SW 1271 (cell line): ENCODE measurements around the gene CDH4.
"Not testable (repeated sequence)": the region's sequence is repeated elsewhere in the genome, so short reads cannot be mapped to it uniquely, and the experiment has no call there.

Source experiments
- DNase-seq, 2 experiments: peaks; one replicate each; lab custom pipeline; 2025; lab: John Stamatoyannopoulos, UW

Gene CDH4

DNA sequence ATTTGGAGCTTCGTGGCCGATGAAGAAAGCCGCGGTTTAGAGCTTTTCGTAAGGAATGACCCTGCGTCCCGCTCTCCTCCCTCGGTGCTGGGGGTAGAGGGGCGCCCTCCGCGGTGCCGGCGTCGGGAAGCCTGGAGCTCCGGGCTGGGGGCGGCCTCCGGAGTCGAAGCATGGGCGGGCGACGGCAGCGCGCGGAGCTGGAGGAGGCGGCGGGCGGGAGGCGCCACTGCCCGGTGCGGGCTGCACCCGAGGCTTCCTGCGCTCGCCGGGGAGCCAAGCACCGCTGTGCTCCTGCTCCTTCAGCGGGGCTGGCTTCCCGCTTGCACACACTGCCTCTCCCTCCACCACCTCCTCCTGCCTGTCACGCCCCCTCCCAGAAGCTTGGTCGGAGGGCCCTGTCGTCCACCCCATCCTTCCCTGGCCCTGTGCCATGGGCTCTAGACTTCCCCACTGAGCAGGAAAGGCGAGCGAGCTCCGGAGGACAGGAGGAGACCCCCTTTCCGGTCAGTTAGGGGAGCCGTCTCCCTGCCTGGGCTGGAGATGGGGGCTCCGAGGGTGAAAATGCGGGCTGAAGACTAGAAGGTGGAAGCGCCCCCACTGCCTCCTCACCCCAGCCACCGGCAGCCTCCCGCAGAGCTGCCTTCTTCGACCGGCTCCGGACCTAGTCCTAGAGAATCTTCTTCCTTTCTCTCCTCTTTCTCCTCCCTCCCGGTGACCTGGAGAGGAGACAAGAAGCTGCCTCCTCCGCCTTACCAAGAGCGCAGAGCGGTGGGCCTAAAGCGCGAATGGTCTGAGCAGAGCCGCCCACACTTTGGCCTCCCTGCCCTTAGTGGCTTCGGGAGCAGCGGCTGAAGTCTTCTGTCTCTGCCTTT, 1.8 kb downstream of the CDH4 start:
- no peak for DNase-seq

DNA sequence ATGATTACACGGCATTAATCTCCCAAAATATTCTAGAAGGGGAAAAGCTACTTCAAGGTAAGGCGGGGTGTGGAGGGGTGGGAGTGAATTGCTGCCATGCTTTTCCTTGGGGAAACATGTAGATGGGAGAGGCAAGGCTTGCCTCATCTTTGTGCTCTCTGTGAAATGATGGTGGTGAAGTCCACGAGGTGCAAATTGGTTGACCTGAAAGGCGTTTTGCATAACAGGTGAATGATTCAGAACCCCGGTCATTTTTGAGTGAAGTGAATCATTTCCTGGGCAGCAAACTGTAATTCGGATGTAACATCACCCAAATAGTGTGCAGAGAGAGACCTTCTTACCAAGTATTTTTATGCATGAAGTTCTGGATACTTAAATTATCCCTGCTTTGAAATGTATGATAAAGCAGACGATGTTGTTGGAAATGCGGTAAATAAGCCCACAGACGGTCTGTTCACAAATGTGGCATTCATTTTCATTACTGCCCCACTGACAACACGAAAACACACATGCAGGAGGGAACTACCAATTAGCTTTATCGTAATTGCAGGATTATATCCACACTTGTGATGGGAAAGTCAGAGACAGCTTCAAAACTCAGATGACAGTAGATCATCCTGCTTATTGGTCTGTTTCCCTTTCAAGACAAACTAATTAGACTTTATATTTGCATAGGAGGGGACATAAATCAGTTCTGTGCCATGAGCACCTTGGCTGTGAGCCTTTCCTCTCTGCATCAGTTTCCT, 3.0 kb downstream of the CDH4 start:
- DNase-seq = peak; percentile 63 to 67

GRCh38 chr20:61256365-61256764, 4.3 kb downstream of the CDH4 start:
- no peak for DNase-seq

DNA sequence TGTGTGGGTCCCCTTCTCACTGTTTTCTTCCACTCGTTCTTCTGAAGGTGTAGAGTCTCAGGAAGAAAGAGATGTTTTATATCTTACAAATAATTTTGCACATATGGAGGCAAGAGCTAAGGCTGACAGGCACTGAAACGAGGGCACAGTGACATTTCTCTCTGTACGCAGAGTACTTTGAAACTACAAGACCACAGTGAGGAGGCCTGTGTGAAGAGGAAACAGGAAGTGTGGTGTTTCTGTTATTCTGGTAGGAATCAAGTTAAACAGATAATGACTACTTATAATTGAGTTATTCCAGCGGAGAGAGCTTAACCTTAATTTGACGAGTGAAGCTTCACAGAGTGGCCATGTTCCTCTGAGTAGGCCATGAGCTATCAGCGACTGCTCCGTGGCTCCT, 4.8 kb downstream of the CDH4 start:
- no peak for DNase-seq

DNA sequence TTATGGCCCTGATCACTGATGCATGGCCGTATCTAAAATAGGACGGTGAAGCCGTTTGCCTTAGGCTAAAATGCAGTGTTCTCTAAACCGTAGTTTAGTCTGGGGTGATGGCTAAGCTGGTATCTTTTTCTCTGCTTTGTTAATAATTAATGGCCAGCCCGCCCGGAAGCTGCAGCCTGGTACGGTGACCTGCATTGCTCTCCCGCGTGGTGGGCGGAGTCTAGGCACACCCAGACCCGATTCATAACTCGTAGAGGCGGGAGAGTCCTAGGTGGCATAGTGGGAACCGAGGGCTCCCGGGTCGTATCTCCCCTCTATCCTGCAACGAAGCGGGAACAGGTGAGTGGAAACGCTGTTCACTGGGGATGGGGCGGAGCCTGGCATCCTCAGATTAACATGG, 5.5 kb downstream of the CDH4 start:
- no peak for DNase-seq

- DNase-seq = no peak
Observed at GRCh38 chr20:61259741-61260140, 7.7 kb downstream of the CDH4 start.

GRCh38 chr20:61260905-61261304, 8.8 kb downstream of the CDH4 start:
- no peak for DNase-seq

DNA sequence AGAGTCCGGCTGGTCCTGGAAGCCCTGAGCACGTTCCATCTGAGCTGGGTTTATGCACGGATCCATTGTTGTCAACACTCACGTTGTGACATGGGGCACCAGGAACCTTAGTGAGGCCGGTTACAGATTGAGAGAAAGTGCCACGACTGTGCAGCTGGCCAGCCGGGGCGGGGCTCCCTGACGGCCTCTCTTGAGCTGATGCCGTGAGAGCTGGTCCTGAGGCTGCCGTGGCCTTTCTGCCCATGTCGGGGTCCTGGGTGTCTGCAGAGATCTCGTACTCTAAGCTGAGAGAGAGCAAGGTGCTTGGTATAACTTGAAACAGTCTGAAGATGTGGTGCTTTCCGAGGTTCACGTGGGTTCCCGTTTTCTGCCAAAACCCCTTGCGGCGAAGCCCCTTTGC, 10.0 kb downstream of the CDH4 start:
- no peak for DNase-seq

DNA sequence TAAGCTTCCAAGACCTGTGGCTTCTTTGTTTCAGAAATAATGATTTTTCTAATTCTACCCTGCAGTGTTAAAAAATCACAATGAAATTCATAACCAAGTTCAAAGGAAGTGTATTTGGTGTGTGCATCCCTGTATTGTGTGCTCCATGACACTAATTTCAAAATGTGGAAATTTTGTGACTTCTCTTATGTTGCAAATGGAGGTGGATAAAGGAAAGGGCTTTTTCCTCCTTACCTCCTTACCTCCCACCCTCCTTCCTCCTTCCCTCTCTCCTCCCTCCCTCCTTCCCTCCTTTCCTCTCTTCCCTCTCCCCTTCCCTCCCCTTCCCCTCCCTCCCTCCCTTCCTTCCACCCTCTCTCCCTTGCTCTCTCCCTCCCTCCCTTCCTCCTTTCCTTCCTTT, 10.5 kb downstream of the CDH4 start:
- no peak for DNase-seq

GRCh38 chr20:61263084-61263695, 11.1 kb downstream of the CDH4 start:
- peak in 1 of 2 experiments; percentile 15 for DNase-seq

DNA sequence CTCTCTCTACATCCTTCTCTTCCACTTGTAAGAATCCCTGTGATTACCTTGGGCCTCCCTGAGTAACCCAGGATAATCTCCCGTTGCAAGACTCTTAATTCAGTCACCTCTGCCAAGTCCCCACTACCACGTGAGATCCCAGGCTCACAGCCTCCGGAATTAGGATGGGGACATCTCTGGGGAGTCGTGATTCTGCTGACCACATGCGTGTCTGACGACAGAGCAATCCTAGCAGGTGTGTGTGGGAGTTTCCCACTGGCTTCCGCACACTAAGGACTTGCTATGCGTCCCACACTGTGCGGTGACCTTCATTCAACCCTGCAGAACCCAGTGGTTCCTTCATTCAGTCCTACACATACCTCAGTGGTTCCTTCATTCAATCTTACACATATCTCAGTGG, 11.9 kb downstream of the CDH4 start:
- DNase-seq = no peak

GRCh38 chr20:61267241-61267640, 15.2 kb downstream of the CDH4 start:
- DNase-seq = no peak

DNA sequence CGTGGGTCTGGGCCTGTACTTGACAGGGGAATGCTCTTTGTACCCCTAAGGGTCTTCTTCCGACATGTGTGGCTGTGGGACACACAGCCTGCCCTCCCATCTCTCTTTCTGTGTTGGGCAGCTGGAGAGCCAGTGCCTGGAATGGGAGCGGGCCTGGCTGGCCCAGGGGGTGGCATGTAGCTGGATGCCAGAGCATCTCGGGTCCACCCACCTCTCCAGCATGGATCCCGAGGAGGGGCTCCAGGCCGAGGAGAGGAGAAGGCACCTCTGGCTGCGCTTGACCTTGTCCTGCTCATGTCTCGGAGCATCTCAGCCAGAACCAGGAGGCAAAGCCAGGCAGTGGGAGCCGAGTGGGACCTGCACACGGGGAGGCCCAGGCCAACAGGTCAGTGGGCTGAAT, 16.0 kb downstream of the CDH4 start:
- no peak for DNase-seq

- no peak for DNase-seq
Observed at GRCh38 chr20:61271312-61272231, 19.5 kb downstream of the CDH4 start.

GRCh38 chr20:61273024-61273423, 21.0 kb downstream of the CDH4 start:
- DNase-seq = not testable (repeated sequence)

- DNase-seq = not testable (repeated sequence)
Observed at GRCh38 chr20:61273666-61274065, 21.6 kb downstream of the CDH4 start.

- DNase-seq = no peak
Observed at GRCh38 chr20:61274326-61274725, 22.3 kb downstream of the CDH4 start.

- no peak for DNase-seq
Observed at GRCh38 chr20:61278296-61278695, 26.2 kb downstream of the CDH4 start.

GRCh38 chr20:61279621-61280150, 27.6 kb downstream of the CDH4 start:
- DNase-seq = no peak

GRCh38 chr20:61280217-61280980, 28.3 kb downstream of the CDH4 start:
- no peak for DNase-seq

GRCh38 chr20:61281286-61281795, 29.3 kb downstream of the CDH4 start:
- no peak for DNase-seq
